B cell (primary cell): ENCODE data around the gene CYP27B1. TPM values are rescaled to one million over a fixed set of nuclear protein-coding genes. Genes with fewer than 3 reads are reported as not detected.

Source experiments
- ATAC-seq: fragments of 200-7000 bp; cut with Tn5 transposase; one replicate; pipeline ENCODE4 v1.10.0; 2021; ENCODE audit warnings: low read depth, mild to moderate bottlenecking, moderate number of reproducible peaks, moderate library complexity
- CTCF ChIA-PET: fragments of 350-600 bp; sonication (Branson Sonifier 250); formaldehyde crosslinking; loops from one replicate; lab custom pipeline; 2021; ENCODE audit warnings: antibody characterized with exemption, inconsistent platforms; lab: Charles Lee
- POLR2A ChIA-PET: fragments of 350-600 bp; sonication (Branson Sonifier 250); formaldehyde crosslinking; loops from one replicate; lab custom pipeline; 2021; ENCODE audit warnings: antibody characterized with exemption; lab: Charles Lee
- DNase-seq: peaks from one replicate; pipeline ENCODE4 v3.0.0; 2013
- H2AFZ ChIP-seq: 2 replicates; pipeline ENCODE4 v1.6.1; 2012; ENCODE audit warnings: mild to moderate bottlenecking, low read depth, low read length; ENCODE audit not compliant: insufficient read depth, poor library complexity, severe bottlenecking
- H3K27ac ChIP-seq, 2 donors: 1 replicate in 1 of 2; 2 replicates in 1 of 2; pipeline ENCODE4 v1.5.1; 2012 to 2013; ENCODE audit warnings: low read length in 2 of 2, mild to moderate bottlenecking in 2 of 2, moderate library complexity in 1 of 2
- H3K27me3 ChIP-seq, 4 experiments: fragments of 200-600 bp in 1 of 4; sonication (generic) in 1 of 4; replicated peaks in 1 of 4; 1 replicate in 2 of 4; 2 replicates in 2 of 4; pipeline versions ENCODE4 v1.6.1 to v1.7.0; 2013 to 2016; ENCODE audit warnings: low read length in 3 of 4, mild to moderate bottlenecking in 2 of 4, mixed read lengths in 1 of 4, moderate library complexity in 1 of 4; ENCODE audit not compliant: insufficient read depth in 4 of 4, control insufficient read depth in 3 of 4; ENCODE audit errors: control extremely low read depth in 1 of 4
- H3K36me3 ChIP-seq, 2 experiments: replicated peaks in 1 of 2; 1 replicate in 1 of 2; 2 replicates in 1 of 2; pipeline versions ENCODE4 v1.6.1 to v1.7.1; 2013; ENCODE audit warnings: low read length in 1 of 2; ENCODE audit not compliant: insufficient read depth in 2 of 2, control insufficient read depth in 1 of 2; ENCODE audit errors: control extremely low read depth in 1 of 2, extremely low read depth in 1 of 2
- H3K4me1 ChIP-seq, 2 donors: fragments of 200-600 bp in 1 of 2; sonication (generic) in 1 of 2; 1 replicate in 1 of 2; 2 replicates in 1 of 2; pipeline versions ENCODE4 v1.5.1 to v1.6.1; 2013 to 2017; ENCODE audit warnings: low read length in 2 of 2; ENCODE audit not compliant: control insufficient read depth in 2 of 2, insufficient read depth in 2 of 2
- H3K4me2 ChIP-seq: replicated peaks from 2 replicates; pipeline ENCODE3; 2012; ENCODE audit warnings: mild to moderate bottlenecking, low read depth, low read length; ENCODE audit not compliant: poor library complexity, severe bottlenecking
- H3K4me3 ChIP-seq, 5 experiments: fragments of 200-600 bp in 1 of 5; sonication (generic) in 1 of 5; 1 replicate in 3 of 5; 2 replicates in 2 of 5; pipeline versions ENCODE4 v1.5.1 to v1.7.0; 2011 to 2016; ENCODE audit warnings: low read length in 4 of 5, mild to moderate bottlenecking in 4 of 5, low read depth in 2 of 5, control low read depth in 1 of 5, moderate library complexity in 1 of 5; ENCODE audit not compliant: insufficient read depth in 1 of 5; ENCODE audit errors: control extremely low read depth in 1 of 5, extremely low read depth in 1 of 5
- H3K79me2 ChIP-seq: fragments of 200-600 bp; sonication (generic); one replicate; pipeline ENCODE4 v1.6.0; 2016; ENCODE audit warnings: low read length; ENCODE audit not compliant: control insufficient read depth, insufficient read depth
- H3K9ac ChIP-seq: fragments of 200-600 bp; sonication (generic); 2 replicates; pipeline ENCODE4 v1.6.1; 2017; ENCODE audit warnings: mild to moderate bottlenecking, low read length, moderate library complexity
- H3K9me3 ChIP-seq, 3 donors: one replicate each; pipeline versions ENCODE4 v1.6.1 to v1.7.1; 2013; ENCODE audit warnings: low read length in 2 of 3; ENCODE audit not compliant: control insufficient read depth in 2 of 3, insufficient read depth in 1 of 3; ENCODE audit errors: control extremely low read depth in 1 of 3
- H4K20me1 ChIP-seq: 2 replicates; pipeline ENCODE4 v1.6.0; 2012; ENCODE audit warnings: mild to moderate bottlenecking, low read length; ENCODE audit not compliant: insufficient read depth, control insufficient read depth, poor library complexity, severe bottlenecking
- H3K27ac Mint-ChIP-seq: one replicate; pipeline ENCODE4 v1.8.0; 2021; ENCODE audit warnings: mixed read lengths
- H3K27me3 Mint-ChIP-seq: one replicate; pipeline ENCODE4 v1.8.0; 2021; ENCODE audit warnings: mixed read lengths
- H3K4me1 Mint-ChIP-seq: one replicate; pipeline ENCODE4 v1.8.0; 2021; ENCODE audit warnings: mixed read lengths
- H3K4me3 Mint-ChIP-seq: one replicate; pipeline ENCODE4 v1.8.0; 2021; ENCODE audit warnings: mixed read lengths
- H3K9me3 Mint-ChIP-seq: one replicate; pipeline ENCODE4 v1.8.0; 2022; ENCODE audit warnings: mixed read lengths; ENCODE audit not compliant: insufficient read depth
- EZH2 ChIP-seq: IDR thresholded peaks from 2 replicates; pipeline ENCODE4 v1.6.1; 2012; ENCODE audit warnings: borderline replicate concordance, low read depth, mild to moderate bottlenecking, moderate library complexity, low read length; ENCODE audit not compliant: insufficient read depth, poor library complexity, severe bottlenecking
- WGBS: methylation state at CpG from one replicate; pipeline ENCODE4 v1.1.5; 2013; ENCODE audit warnings: missing lambda C conversion rate; ENCODE audit not compliant: insufficient coverage; 5-methylcytosine and 5-hydroxymethylcytosine counted together
- intact Hi-C: fragments of 100-400 bp; cut with micrococcal nuclease; formaldehyde crosslinking; loops from one replicate; pipeline ENCODE4 v1.10.0; 2022
- polyA plus RNA-seq: library from polyadenylated mRNA; depleted of rRNA; stranded (reverse); fragments of >200 nt; gene quantifications from 2 replicates; pipeline ENCODE4 v1.2.3, GENCODE V29; 2012
- small RNA-seq: library from RNA; depleted of rRNA; stranded (forward); fragments of <200 nt; gene quantifications from one replicate; pipeline ENCODE3, GENCODE V24; 2012; ENCODE audit warnings: low replicate concordance, low read depth; ENCODE audit not compliant: insufficient read length
- total RNA-seq, 2 donors: library from RNA; stranded (reverse); fragments of 120-200 nt in 1 of 2; gene quantifications; 1 replicate in 1 of 2; 2 replicates in 1 of 2; pipeline versions ENCODE4 v1.2.3 to v1.2.4, GENCODE V29; 2013 to 2022
- TF ChIP-seq, protein P1 (sequence below): fragments of 200-600 bp; IDR thresholded peaks from one replicate; pipeline ENCODE4 v1.8.0; 2022; ENCODE audit warnings: antibody characterized with exemption, mild to moderate bottlenecking

CYP27B1 gene
- total and polyA plus RNA-seq, 2 donors (not counting 1 experiment from before 2014, with no cell fraction given), result 0.66 to 0.79 TPM

DNA sequence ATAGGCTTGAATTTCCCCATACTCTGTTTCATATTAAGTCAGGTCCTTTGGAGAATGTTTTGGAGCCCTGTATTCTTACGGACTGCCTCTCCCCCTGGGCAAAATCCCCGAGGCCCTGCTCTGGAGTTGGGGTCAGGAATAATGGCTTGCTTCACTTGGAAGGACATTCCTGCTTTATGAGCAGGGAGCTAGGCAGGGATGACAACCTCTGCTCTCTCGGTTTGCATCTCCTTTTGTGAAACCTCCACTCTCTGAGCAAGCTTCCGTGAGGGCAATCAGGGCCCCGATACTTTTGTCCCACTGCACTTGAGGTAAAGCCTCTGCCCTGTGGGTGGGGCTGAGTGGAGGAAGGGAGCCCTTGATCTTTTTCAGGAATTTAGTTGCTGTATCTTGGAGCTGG is 53.7 kb downstream of the CYP27B1 start:
- H3K4me1 Mint-ChIP-seq, result peaks cover 12% of the 10 kb centered on the region
- H3K27ac ChIP-seq, result no peak overlapping the region
- H3K9ac ChIP-seq, result no peak overlapping the region
- H3K36me3 ChIP-seq, result peaks cover 3 to 43% of the 10 kb centered on the region in 2 experiments
- no peaks in the 10 kb centered on the region for H3K27me3 ChIP-seq
- ChIA-PET POLR2A (no interaction called here), CTCF (interaction anchor here (0.7 kb wide), 1 partner anchor 22 kb away, joined by 4 read pairs; no protein-coding TSS in a partner anchor)
- ATAC-seq, result no peak
- H3K4me3 Mint-ChIP-seq, result no peak overlapping the region
- TF ChIP-seq EZH2, result no peak
- TF ChIP-seq, protein P1, sequence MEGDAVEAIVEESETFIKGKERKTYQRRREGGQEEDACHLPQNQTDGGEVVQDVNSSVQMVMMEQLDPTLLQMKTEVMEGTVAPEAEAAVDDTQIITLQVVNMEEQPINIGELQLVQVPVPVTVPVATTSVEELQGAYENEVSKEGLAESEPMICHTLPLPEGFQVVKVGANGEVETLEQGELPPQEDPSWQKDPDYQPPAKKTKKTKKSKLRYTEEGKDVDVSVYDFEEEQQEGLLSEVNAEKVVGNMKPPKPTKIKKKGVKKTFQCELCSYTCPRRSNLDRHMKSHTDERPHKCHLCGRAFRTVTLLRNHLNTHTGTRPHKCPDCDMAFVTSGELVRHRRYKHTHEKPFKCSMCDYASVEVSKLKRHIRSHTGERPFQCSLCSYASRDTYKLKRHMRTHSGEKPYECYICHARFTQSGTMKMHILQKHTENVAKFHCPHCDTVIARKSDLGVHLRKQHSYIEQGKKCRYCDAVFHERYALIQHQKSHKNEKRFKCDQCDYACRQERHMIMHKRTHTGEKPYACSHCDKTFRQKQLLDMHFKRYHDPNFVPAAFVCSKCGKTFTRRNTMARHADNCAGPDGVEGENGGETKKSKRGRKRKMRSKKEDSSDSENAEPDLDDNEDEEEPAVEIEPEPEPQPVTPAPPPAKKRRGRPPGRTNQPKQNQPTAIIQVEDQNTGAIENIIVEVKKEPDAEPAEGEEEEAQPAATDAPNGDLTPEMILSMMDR, result no peak
- H3K4me2 ChIP-seq, result no peak overlapping the region
- no peak overlapping the region for H3K4me3 ChIP-seq
- H3K27ac Mint-ChIP-seq, result no peak overlapping the region
- no peaks in the 10 kb centered on the region for H3K27me3 Mint-ChIP-seq
- DNase-seq, result no peak
- intact Hi-C loops, result no loop called here
- no peaks in the 10 kb centered on the region for H3K9me3 Mint-ChIP-seq
- peaks cover 38% of the 10 kb centered on the region for H4K20me1 ChIP-seq
- no peaks in the 10 kb centered on the region for H3K9me3 ChIP-seq
- peaks cover 15% of the 10 kb centered on the region for H3K79me2 ChIP-seq
- peaks cover 13 to 19% of the 10 kb centered on the region in 2 donors for H3K4me1 ChIP-seq
- WGBS, result 100% methylated on average over 2 of the region's 5 CpGs
- no peak overlapping the region for H2AFZ ChIP-seq

DNA sequence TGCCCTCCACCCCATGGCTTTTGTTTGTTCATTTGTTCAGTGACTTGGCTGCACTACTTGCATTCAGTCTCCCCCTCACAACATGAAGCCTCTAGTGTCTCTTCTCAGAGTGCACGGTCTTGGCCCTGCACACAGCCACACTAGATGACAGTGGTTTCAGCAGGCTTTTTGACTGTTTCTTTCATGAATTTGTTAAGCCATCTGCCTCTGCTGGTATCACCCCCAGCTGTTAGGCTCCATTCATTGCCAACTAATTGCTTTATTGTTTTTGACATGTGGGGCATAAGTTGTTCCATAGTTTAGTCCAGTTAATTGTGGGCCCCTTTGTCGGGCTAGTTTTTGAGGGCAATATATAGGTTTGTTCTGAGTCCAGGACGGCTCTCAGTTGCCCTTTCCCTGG is 54.2 kb downstream of the CYP27B1 start:
- H3K4me1 ChIP-seq, result peaks cover 13 to 19% of the 10 kb centered on the region in 2 donors
- no peak overlapping the region for H3K9ac ChIP-seq
- intact Hi-C loops, result no loop called here
- H3K4me3 ChIP-seq, result no peak overlapping the region
- 100% methylated on average over 1 of the region's 3 CpGs for WGBS
- H3K27me3 ChIP-seq, result no peaks in the 10 kb centered on the region
- H3K4me3 Mint-ChIP-seq, result no peak overlapping the region
- peaks cover 33% of the 10 kb centered on the region for H4K20me1 ChIP-seq
- no peak overlapping the region for H3K27ac Mint-ChIP-seq
- no peak for DNase-seq
- H2AFZ ChIP-seq, result no peak overlapping the region
- TF ChIP-seq EZH2, result no peak
- TF ChIP-seq, protein P1, result no peak
- no peak overlapping the region for H3K4me2 ChIP-seq
- peaks cover 12% of the 10 kb centered on the region for H3K4me1 Mint-ChIP-seq
- H3K9me3 ChIP-seq, result no peaks in the 10 kb centered on the region
- CTCF ChIA-PET, result no interaction called here
- no peaks in the 10 kb centered on the region for H3K27me3 Mint-ChIP-seq
- peaks cover 15% of the 10 kb centered on the region for H3K79me2 ChIP-seq
- H3K27ac ChIP-seq, result no peak overlapping the region
- H3K36me3 ChIP-seq, result peaks cover 3 to 38% of the 10 kb centered on the region in 2 experiments
- H3K9me3 Mint-ChIP-seq, result no peaks in the 10 kb centered on the region
- POLR2A ChIA-PET, result no interaction called here
- no peak for ATAC-seq

Small RNA genes lying within 50 kb of the gene (small RNA-seq; reads per million reads assigned to genes)
- not detected for gene RNU6-1083P

Other genes with a start within 250 kb of the CYP27B1 start
- 35.6 and 39.5 TPM in 2 replicates for gene DDIT3, start 246.6 kb downstream of the CYP27B1 start, total RNA-seq
- 159 and 306 TPM in 2 replicates for gene DDIT3, start 246.6 kb downstream of the CYP27B1 start, polyA plus RNA-seq
- 121 TPM in 2 replicates for gene MBD6, start 244.3 kb downstream of the CYP27B1 start, total RNA-seq
- gene MBD6, start 244.3 kb downstream of the CYP27B1 start, polyA plus RNA-seq, result 22.8 and 39.4 TPM in 2 replicates
- gene DCTN2, start 219.9 kb downstream of the CYP27B1 start, total RNA-seq, result 94.3 and 97.6 TPM in 2 replicates
- gene DCTN2, start 219.9 kb downstream of the CYP27B1 start, polyA plus RNA-seq, result 59.4 and 74.4 TPM in 2 replicates
- gene KIF5A, start 217.0 kb downstream of the CYP27B1 start, total RNA-seq, result 0.56 and 0.67 TPM in 2 replicates
- gene KIF5A, start 217.0 kb downstream of the CYP27B1 start, polyA plus RNA-seq, result 0.09 and 0.14 TPM in 2 replicates
- 20.1 and 24.7 TPM in 2 replicates for gene PIP4K2C, start 175.9 kb downstream of the CYP27B1 start, total RNA-seq
- 21.3 and 21.7 TPM in 2 replicates for gene PIP4K2C, start 175.9 kb downstream of the CYP27B1 start, polyA plus RNA-seq
- 3.5 and 4.0 TPM in 2 replicates for gene DTX3, start 162.3 kb downstream of the CYP27B1 start, total RNA-seq
- 7.3 and 9.0 TPM in 2 replicates for gene DTX3, start 162.3 kb downstream of the CYP27B1 start, polyA plus RNA-seq
- gene ARHGEF25, start 155.6 kb downstream of the CYP27B1 start, total RNA-seq, result 0.15 TPM in 1 of 2 replicates, not detected in the other
- gene ARHGEF25, start 155.6 kb downstream of the CYP27B1 start, polyA plus RNA-seq, result 0.12 TPM in 2 replicates
- 0.22 TPM in 1 of 2 replicates, not detected in the other for gene B4GALNT1, start 133.9 kb downstream of the CYP27B1 start, total RNA-seq
- gene B4GALNT1, start 133.9 kb downstream of the CYP27B1 start, polyA plus RNA-seq, result 0.04 and 0.12 TPM in 2 replicates
- 182 and 200 TPM in 2 replicates for gene OS9, start 72.9 kb downstream of the CYP27B1 start, total RNA-seq
- gene OS9, start 72.9 kb downstream of the CYP27B1 start, polyA plus RNA-seq, result 234 and 294 TPM in 2 replicates
- 27.0 and 27.6 TPM in 2 replicates for gene AGAP2, start 28.3 kb downstream of the CYP27B1 start, total RNA-seq
- 17.1 and 22.2 TPM in 2 replicates for gene AGAP2, start 28.3 kb downstream of the CYP27B1 start, polyA plus RNA-seq
- gene TSPAN31, start 22.0 kb downstream of the CYP27B1 start, total RNA-seq, result 29.6 and 33.5 TPM in 2 replicates
- 24.0 and 26.8 TPM in 2 replicates for gene TSPAN31, start 22.0 kb downstream of the CYP27B1 start, polyA plus RNA-seq
- 43.1 and 44.6 TPM in 2 replicates for gene CDK4, start 14.8 kb downstream of the CYP27B1 start, total RNA-seq
- 21.5 and 34.8 TPM in 2 replicates for gene CDK4, start 14.8 kb downstream of the CYP27B1 start, polyA plus RNA-seq
- 81.4 and 83.1 TPM in 2 replicates for gene MARCHF9, start 12.0 kb downstream of the CYP27B1 start, total RNA-seq
- 120 and 128 TPM in 2 replicates for gene MARCHF9, start 12.0 kb downstream of the CYP27B1 start, polyA plus RNA-seq
- 8.5 and 9.2 TPM in 2 replicates for gene METTL1, start 5.0 kb upstream of the CYP27B1 start, total RNA-seq
- 9.1 and 9.6 TPM in 2 replicates for gene METTL1, start 5.0 kb upstream of the CYP27B1 start, polyA plus RNA-seq
- gene EEF1AKMT3, start 5.5 kb upstream of the CYP27B1 start, total RNA-seq, result 1.3 and 2.6 TPM in 2 replicates
- gene EEF1AKMT3, start 5.5 kb upstream of the CYP27B1 start, polyA plus RNA-seq, result 0.89 and 1.0 TPM in 2 replicates
- 20.6 and 20.9 TPM in 2 replicates for gene TSFM, start 15.7 kb upstream of the CYP27B1 start, total RNA-seq
- 3.9 and 5.6 TPM in 2 replicates for gene TSFM, start 15.7 kb upstream of the CYP27B1 start, polyA plus RNA-seq
- 5.3 and 6.9 TPM in 2 replicates for gene AVIL, start 51.7 kb upstream of the CYP27B1 start, total RNA-seq
- 3.4 and 3.5 TPM in 2 replicates for gene AVIL, start 51.7 kb upstream of the CYP27B1 start, polyA plus RNA-seq
- 203 and 209 TPM in 2 replicates for gene CTDSP2, start 79.7 kb upstream of the CYP27B1 start, total RNA-seq
- 77.1 and 99.1 TPM in 2 replicates for gene CTDSP2, start 79.7 kb upstream of the CYP27B1 start, polyA plus RNA-seq
- gene ATP23, start 174.5 kb upstream of the CYP27B1 start, total RNA-seq, result 6.2 and 6.5 TPM in 2 replicates
- gene ATP23, start 174.5 kb upstream of the CYP27B1 start, polyA plus RNA-seq, result 6.9 and 16.3 TPM in 2 replicates